Rectal smooth muscle tissue (tissue), 1 donor: ENCODE data around the gene ZSWIM6.

Experiments
- H3K27ac ChIP-seq: one replicate; pipeline ENCODE4 v1.7.0; 2013; ENCODE audit warnings: low read depth, low read length, inconsistent platforms
- H3K27me3 ChIP-seq: one replicate; pipeline ENCODE4 v1.7.0; 2013; ENCODE audit warnings: low read length; ENCODE audit not compliant: control insufficient read depth, insufficient read depth
- H3K36me3 ChIP-seq: one replicate; pipeline ENCODE4 v1.7.0; 2013; ENCODE audit warnings: low read length; ENCODE audit not compliant: control insufficient read depth, insufficient read depth
- H3K4me1 ChIP-seq: one replicate; pipeline ENCODE4 v1.7.0; 2013; ENCODE audit warnings: low read length; ENCODE audit not compliant: control insufficient read depth, insufficient read depth
- H3K4me3 ChIP-seq: one replicate; pipeline ENCODE4 v1.7.0; 2013; ENCODE audit warnings: low read length
- H3K9ac ChIP-seq: one replicate; pipeline ENCODE4 v1.7.0; 2013; ENCODE audit warnings: low read length

Gene ZSWIM6

DNA sequence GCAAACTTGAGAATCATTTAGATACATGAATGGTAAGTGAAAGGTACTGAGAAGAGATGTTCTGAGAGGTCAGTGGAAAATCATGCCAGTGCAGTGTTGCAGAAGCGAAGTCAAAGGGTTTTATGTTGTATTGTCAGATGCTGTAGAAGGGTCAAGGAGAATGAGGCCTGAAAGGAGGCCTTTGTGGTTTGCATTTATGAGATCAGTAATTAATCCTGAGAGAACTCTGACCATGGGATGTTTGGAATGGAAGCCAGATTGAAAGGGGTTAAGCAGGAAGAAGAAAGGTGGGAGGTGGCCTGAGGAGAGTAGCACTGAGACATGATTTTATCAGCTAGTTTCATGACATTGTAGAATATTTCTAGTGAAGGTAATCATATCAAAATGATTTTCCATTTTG, 97.8 kb downstream of the ZSWIM6 start:
- no peaks in the 10 kb centered on the region for H3K27me3 ChIP-seq

DNA sequence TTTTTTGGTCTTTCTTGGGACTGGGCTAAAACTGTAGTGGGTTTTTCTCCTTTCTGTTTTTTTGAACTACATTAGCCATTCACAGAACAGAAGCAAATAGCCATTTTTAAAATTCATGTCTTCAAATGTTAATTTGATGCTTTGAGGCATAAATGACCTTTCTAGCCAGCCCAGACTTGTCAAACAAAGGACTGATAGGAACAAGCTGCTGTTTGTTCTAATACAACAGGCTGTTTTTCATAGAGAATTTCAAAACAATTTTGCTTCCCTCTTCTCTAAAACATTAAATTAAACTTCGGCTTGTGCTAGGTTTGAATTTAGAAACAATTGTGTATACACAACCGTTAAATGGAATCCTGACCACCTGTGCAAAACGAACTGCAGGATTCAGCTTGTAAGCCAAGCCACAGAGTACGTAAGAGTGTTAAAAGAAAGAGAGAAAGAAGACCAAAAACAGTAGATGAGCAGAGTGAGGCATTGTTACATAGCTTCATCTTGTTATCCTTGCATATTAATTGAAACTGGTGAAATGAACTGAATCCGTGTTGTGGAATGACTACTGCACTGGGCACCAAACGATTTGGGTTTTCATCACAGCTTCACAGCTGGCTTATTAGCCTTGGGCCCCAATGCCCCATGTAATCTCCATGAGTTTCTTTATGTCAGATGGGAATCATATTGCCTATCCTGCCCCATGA, 100.0 kb downstream of the ZSWIM6 start:
- no peak overlapping the region for H3K4me3 ChIP-seq
- no peak overlapping the region for H3K27ac ChIP-seq

More for the DNA sequence above, 97.8 kb downstream of the ZSWIM6 start:
- Histone ChIP-seq H3K36me3 (no peaks in the 10 kb centered on the region), H3K9ac (no peak overlapping the region), H3K27ac (no peak overlapping the region), H3K4me3 (no peak overlapping the region), H3K4me1 (peaks cover 7% of the 10 kb centered on the region)

DNA sequence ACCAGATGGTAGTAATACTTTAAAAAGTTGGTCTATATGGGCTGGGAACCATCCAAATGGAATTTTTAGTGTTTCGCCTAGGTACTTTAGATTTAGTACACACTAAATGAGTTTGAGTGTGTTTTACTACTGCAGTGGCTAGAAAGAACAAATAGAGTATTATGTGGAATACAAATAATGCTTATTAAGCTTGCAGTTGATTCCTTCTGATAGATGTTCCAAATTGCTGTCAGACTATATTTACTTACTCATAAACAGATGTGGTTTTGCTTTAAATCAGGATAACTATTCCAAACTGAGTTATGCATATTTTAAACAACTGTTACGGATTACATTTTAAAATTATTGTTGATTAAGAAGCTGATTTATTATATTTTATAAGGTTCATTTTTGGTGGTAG, 103.3 kb downstream of the ZSWIM6 start:
- H3K4me1 ChIP-seq: no peaks in the 10 kb centered on the region
- H3K9ac ChIP-seq: no peak overlapping the region
- H3K27me3 ChIP-seq: no peaks in the 10 kb centered on the region
- no peaks in the 10 kb centered on the region for H3K36me3 ChIP-seq
- no peak overlapping the region for H3K27ac ChIP-seq
- no peak overlapping the region for H3K4me3 ChIP-seq

More for the DNA sequence above, 100.0 kb downstream of the ZSWIM6 start:
- no peaks in the 10 kb centered on the region for H3K27me3 ChIP-seq
- no peaks in the 10 kb centered on the region for H3K4me1 ChIP-seq
- H3K9ac ChIP-seq: no peak overlapping the region
- no peaks in the 10 kb centered on the region for H3K36me3 ChIP-seq

DNA sequence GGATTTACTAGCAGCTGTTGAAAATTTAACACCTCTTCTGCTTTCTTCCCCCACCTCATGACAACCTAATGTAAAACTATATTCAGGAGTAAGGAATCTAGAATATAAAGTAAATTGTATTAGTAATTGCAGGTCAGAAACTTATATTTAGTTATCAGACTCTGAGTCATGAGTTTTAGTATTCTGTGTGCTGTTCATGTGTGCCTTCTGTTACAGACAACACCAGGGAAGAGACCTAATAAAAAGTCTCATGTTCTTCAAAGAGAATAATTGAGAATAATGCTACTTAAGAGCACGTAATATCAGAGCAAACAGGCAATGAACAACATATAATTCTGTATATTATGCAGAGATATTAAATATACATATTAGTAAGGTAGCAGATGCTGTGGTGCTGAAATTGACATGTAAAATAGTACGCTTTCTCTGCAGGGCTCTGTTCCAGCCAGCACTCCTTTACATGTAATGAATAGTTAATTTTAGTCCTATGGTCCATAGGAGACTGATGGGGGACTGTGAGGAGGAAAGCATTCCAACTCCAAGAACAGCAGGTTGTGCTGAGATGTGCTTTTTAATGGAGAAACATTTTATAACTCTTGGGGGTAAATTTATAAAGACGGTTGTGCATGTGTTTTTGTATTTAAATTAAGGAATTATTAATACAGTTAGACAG, 106.4 kb downstream of the ZSWIM6 start:
- no peaks in the 10 kb centered on the region for H3K36me3 ChIP-seq
- no peaks in the 10 kb centered on the region for H3K4me1 ChIP-seq
- H3K27me3 ChIP-seq: no peaks in the 10 kb centered on the region
- H3K4me3 ChIP-seq: no peak overlapping the region
- no peak overlapping the region for H3K27ac ChIP-seq
- no peak overlapping the region for H3K9ac ChIP-seq

- H3K27ac ChIP-seq: no peak overlapping the region
- H3K36me3 ChIP-seq: no peaks in the 10 kb centered on the region
- no peak overlapping the region for H3K9ac ChIP-seq
- H3K4me3 ChIP-seq: no peak overlapping the region
- no peaks in the 10 kb centered on the region for H3K27me3 ChIP-seq
- no peaks in the 10 kb centered on the region for H3K4me1 ChIP-seq
Observed at GRCh38 chr5:61440086-61440485, 108.0 kb downstream of the ZSWIM6 start.

DNA sequence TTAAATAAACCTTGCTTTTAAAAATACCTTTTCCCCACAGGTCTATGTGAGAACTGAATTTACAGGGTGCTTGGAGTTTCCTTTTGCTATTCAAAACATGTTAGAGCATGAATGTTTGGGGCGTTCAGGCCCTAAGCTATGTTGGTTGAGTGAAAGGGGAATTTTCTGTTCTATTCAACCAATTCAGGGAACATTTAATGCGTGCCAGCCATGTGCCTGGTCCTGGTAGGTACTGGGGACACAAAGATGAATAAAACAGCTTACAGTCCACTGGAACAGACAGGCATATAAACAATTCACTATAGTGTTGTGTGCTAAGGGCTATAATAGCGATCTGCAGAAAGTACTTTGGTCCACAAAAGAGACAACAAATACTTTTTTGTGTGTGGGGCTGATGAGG, 108.5 kb downstream of the ZSWIM6 start:
- Histone ChIP-seq H3K9ac (no peak overlapping the region), H3K27me3 (no peaks in the 10 kb centered on the region), H3K4me3 (no peak overlapping the region), H3K36me3 (no peaks in the 10 kb centered on the region), H3K4me1 (no peaks in the 10 kb centered on the region), H3K27ac (no peak overlapping the region)

DNA sequence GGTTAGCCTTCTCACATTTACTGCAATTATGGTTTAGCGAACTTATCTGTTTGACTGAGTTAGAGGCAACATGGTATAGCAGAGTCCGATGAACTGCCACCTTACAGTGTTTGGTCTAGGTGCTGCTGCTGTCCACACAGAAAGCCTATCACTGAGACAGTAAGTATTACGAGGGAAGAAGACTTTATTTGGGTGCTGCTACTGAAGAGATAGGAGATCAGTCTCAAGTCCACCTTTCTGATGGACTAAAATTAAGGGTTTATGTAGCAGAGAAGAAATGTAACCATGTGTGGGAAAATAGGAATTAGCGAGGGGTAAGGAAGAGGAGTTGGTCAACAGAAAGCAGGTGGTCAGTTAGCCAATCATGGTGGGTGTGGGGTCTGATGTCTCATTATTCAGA, 109.7 kb downstream of the ZSWIM6 start:
- no peaks in the 10 kb centered on the region for H3K36me3 ChIP-seq
- no peak overlapping the region for H3K9ac ChIP-seq
- H3K27ac ChIP-seq: no peak overlapping the region
- H3K27me3 ChIP-seq: no peaks in the 10 kb centered on the region
- no peak overlapping the region for H3K4me3 ChIP-seq
- H3K4me1 ChIP-seq: no peaks in the 10 kb centered on the region

DNA sequence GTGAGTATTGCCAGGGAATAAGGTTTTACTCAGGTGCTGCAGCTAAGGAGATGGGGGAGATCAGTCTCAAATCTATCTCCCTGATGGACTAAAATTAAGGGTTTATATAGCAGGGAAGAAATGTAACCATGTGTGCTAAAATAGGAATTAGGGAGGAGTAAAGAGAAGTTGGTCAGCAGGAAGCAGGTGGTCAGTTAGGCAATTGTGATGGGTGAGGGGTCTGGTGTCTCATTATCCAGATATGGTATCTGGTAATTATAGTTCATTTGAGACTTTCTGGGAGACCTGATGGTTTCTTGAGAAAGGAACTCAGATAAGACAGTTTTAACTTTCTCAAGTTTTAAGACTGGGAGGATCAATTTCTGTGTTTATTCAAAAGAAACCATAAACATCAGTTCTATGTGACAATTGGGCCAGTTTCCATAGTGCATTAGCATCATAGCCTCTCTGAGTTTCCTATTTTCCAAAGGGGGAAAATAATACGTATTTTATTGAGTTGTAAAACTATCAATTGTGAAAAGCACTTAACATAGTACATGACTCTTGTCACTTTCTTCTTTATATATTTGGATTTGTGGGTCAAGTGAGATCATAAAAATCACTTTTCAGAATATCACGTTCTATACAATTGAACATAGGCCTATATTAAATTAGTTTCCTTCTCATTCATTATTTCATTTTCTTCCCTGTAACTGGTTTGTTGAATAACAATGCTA, 115.9 kb downstream of the ZSWIM6 start:
- Histone ChIP-seq H3K27me3 (no peaks in the 10 kb centered on the region), H3K9ac (no peak overlapping the region), H3K36me3 (no peaks in the 10 kb centered on the region), H3K4me3 (no peak overlapping the region), H3K4me1 (peaks cover 11% of the 10 kb centered on the region), H3K27ac (no peak overlapping the region)

- peak overlapping the region; percentile 16 for H3K27ac ChIP-seq
- no peaks in the 10 kb centered on the region for H3K36me3 ChIP-seq
- no peak overlapping the region for H3K9ac ChIP-seq
- H3K4me3 ChIP-seq: no peak overlapping the region
- H3K4me1 ChIP-seq: peaks cover 11% of the 10 kb centered on the region
- H3K27me3 ChIP-seq: no peaks in the 10 kb centered on the region
Observed at GRCh38 chr5:61449804-61450492, 117.9 kb downstream of the ZSWIM6 start.

GRCh38 chr5:61450493-61451279, 118.6 kb downstream of the ZSWIM6 start:
- H3K27ac ChIP-seq: peak overlapping the region; percentile 2

DNA sequence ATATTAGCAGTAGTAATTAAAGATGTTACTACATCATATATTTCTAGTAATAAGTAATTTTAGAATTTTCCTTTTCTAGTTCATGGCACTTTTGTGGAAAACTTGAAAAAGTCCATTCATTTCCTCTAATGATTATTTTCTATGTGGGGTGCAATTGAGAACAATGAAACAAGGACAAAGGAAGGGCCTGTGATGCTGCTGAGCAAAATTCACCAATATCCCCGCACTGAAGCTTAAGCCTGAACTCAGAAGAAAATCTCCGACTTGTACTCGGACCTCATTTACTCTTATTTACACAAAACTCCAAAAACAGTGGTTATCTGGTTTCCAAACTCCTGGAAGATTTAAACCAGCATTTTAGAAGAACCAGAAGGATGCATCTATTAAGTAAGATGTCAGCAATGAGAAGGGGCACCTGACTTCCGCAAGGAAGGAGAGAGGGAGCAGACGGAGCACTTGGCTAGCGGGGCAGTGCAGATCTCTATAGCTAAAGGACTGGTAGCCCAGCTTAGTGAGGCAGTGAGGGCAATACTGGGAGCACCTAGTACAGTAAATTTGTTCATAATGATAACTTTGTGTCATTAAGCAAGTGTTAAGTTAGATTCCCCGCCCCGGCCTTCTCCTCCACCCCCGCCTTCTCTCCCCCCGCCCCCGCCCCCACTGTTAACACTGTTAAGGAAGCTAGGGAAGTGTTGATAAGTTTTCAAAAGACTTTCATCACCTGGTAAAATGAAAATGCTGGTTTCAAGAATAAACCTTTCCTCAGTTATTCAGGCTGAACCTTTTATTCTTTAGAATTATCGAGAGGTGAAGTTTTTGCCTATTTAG, 123.3 kb downstream of the ZSWIM6 start:
- Histone ChIP-seq H3K9ac (no peak overlapping the region), H3K4me1 (peaks cover 5% of the 10 kb centered on the region), H3K36me3 (no peaks in the 10 kb centered on the region), H3K27me3 (no peaks in the 10 kb centered on the region), H3K4me3 (no peak overlapping the region), H3K27ac (no peak overlapping the region)

More at GRCh38 chr5:61450493-61451279, 118.6 kb downstream of the ZSWIM6 start:
- H3K4me3 ChIP-seq: no peak overlapping the region
- H3K27me3 ChIP-seq: no peaks in the 10 kb centered on the region
- peaks cover 11% of the 10 kb centered on the region for H3K4me1 ChIP-seq
- H3K36me3 ChIP-seq: no peaks in the 10 kb centered on the region
- no peak overlapping the region for H3K9ac ChIP-seq
